GM11168 (cell line): ENCODE results near the gene ELOB.
"Not testable (repeated sequence)": the region's sequence is repeated elsewhere in the genome, so short reads cannot be mapped to it uniquely, and the experiment has no call there.

Source experiments
- in situ Hi-C: fragments of 300-500 bp; cut with MboI; formaldehyde crosslinking; loops from one replicate; pipeline ENCODE4 v1.12.0; 2022; ENCODE audit warnings: low sequenced_read_pairs; ENCODE audit not compliant: unreplicated experiment

The ELOB gene

GRCh38 chr16:2734844-2735515, 42.1 kb downstream of the ELOB start:
- in situ Hi-C loops = no loop called here

GRCh38 chr16:2728034-2728433, 49.0 kb downstream of the ELOB start:
- in situ Hi-C loops = no loop called here

- in situ Hi-C loops = no loop called here
These were observed 50.2 kb downstream of the ELOB start for GRCh38 chr16:2726923-2727322.

- in situ Hi-C loops = no loop called here
These were observed 52.2 kb downstream of the ELOB start for GRCh38 chr16:2724816-2725348.

- in situ Hi-C loops = no loop called here
These were observed 52.9 kb downstream of the ELOB start for GRCh38 chr16:2724088-2724676.

DNA sequence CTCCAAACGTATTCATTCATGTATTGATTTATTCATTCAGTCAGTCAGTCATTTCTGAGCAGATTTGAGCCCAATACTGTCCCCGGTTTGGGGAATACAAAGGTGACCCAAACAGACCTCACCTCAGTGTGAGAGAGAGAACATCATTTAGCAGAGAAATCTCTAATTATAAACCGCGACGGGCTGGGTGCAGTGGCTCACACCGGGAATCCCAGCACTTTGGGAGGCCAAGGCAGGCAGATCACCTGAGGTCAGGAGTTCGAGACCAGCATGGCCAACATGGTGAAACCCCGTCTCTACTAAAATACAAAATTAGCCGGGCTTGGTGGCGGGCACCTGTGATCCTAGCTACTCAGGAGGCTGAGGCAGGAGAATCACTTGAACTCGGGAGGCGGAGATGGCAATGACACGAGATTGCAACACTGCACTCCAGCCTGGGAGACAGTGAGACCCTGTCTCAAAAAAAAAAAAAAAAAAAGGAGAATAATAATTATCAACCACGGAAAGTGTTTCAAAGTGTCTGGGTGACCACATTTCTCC, 55.4 kb downstream of the ELOB start:
- in situ Hi-C loops = not testable (repeated sequence)
